HG02588 (cell line): ENCODE measurements around the gene RAB43.

Source experiments
- ATAC-seq: cut with Tn5 transposase; IDR thresholded peaks from one replicate; pipeline ENCODE4 v1.9.1; 2021; ENCODE audit warnings: mild to moderate bottlenecking, moderate library complexity; ENCODE audit not compliant: unreplicated experiment

The RAB43 gene

DNA sequence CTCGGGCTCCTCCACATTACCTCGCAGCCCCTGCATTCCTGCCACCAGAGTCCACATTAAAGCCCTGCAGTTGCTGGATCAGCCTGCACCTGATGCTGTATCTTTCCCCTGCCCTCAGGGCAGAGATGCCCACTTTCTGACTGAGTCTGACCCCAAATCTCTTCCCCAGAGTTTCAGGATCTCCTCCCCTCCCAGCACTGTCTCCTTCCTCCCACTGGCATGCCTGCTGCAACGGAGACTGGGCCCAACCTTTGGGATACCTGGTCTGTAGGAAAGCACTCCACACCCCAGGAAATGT lies 81.6 kb downstream of the RAB43 start:
- ATAC-seq, result no peak

DNA sequence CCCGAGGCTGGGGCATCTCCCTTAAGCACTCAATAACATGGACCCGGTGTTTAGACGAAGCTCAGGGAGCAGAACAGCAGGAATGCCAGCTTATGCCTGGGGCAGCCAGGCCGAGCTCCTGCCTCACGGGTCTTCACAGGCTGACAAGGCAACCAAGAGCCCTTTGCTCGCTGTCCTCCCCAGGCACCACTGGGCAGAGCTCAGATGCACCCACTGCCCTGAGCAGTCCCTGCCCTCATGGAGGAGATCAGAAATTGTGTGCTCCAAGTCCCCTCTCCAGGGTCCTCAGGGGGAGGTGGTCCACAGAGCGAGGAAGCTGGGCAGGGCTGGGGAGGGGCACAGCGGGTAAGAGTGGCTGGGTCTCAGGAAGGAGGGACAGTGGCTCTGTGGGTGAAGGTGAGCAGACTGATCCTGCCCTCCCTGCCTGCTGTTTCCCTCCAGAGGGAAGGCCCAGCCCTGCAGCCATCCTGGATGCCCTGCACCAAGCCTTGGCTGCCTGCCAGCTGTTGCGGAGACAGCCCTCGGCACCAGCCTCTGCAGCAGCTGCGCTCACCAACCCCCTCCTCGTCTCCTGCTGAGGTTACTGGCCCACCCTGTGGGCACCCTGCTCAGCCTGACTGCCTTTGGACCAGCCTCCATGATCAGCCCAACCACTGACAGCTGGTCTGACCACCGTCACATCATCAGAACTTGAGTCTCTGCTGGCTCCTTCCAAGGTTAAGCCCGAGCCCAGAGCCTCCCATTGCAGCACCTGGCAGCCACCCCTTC lies 82.1 kb downstream of the RAB43 start:
- ATAC-seq, result no peak

DNA sequence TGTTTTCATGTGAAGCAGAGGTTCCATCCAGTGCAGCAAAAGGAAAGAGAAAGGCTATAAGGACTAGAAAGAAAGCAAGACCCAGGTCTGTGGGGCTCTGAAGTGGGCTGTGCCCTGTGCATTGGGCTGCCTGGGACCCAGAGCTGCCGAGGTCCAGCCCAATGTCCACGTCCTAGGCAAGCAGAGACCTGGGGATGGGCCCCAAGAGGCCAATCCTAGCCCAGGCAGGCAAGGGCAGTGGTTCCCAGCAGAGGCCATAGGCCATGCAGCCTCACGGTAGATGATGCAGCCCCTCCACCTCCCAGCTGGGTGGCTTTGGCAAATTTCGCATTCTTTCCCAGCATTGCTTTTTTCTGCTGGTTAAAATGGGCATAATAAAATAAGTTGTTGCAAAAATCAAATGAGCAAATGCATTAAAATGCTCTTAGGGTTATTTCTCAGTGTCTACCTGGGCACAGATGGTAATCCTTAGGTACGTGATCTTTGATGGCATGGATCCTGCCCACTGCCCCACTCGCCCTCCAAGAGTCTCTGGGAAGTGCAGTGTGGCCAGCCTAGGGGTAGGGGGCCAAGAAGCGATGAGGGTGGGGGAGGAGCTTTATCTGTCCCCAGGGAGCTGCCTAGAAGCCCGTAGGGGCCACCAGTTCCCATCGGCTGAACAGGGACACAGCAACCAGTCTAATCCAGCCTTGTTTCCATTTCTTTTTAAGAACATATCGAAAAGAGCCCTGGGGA lies 83.3 kb downstream of the RAB43 start:
- ATAC-seq, result no peak
